22Rv1 (cell line): Measurements from ENCODE around the gene DNAJB12.

ENCODE experiments used
- H3K27ac ChIP-seq: fragments of 450-650 bp; 2 replicates; pipeline ENCODE4 v1.5.1; 2017
- ZFX ChIP-seq: fragments of 450-650 bp; IDR thresholded peaks from 2 replicates; pipeline ENCODE4 v1.6.1; 2017; ENCODE audit warnings: antibody characterized with exemption, borderline replicate concordance
- TF ChIP-seq, protein P1 (sequence below): fragments of 450-650 bp; IDR thresholded peaks from 2 replicates; pipeline ENCODE4 v1.5.1; 2017; ENCODE audit warnings: mild to moderate bottlenecking

The DNAJB12 gene

GRCh38 chr10:72323108-72323749 lies 31.5 kb downstream of the DNAJB12 start:
- no peak for TF ChIP-seq ZFX
- TF ChIP-seq, protein P1, sequence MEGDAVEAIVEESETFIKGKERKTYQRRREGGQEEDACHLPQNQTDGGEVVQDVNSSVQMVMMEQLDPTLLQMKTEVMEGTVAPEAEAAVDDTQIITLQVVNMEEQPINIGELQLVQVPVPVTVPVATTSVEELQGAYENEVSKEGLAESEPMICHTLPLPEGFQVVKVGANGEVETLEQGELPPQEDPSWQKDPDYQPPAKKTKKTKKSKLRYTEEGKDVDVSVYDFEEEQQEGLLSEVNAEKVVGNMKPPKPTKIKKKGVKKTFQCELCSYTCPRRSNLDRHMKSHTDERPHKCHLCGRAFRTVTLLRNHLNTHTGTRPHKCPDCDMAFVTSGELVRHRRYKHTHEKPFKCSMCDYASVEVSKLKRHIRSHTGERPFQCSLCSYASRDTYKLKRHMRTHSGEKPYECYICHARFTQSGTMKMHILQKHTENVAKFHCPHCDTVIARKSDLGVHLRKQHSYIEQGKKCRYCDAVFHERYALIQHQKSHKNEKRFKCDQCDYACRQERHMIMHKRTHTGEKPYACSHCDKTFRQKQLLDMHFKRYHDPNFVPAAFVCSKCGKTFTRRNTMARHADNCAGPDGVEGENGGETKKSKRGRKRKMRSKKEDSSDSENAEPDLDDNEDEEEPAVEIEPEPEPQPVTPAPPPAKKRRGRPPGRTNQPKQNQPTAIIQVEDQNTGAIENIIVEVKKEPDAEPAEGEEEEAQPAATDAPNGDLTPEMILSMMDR: no peak
- no peak overlapping the region for H3K27ac ChIP-seq

DNA sequence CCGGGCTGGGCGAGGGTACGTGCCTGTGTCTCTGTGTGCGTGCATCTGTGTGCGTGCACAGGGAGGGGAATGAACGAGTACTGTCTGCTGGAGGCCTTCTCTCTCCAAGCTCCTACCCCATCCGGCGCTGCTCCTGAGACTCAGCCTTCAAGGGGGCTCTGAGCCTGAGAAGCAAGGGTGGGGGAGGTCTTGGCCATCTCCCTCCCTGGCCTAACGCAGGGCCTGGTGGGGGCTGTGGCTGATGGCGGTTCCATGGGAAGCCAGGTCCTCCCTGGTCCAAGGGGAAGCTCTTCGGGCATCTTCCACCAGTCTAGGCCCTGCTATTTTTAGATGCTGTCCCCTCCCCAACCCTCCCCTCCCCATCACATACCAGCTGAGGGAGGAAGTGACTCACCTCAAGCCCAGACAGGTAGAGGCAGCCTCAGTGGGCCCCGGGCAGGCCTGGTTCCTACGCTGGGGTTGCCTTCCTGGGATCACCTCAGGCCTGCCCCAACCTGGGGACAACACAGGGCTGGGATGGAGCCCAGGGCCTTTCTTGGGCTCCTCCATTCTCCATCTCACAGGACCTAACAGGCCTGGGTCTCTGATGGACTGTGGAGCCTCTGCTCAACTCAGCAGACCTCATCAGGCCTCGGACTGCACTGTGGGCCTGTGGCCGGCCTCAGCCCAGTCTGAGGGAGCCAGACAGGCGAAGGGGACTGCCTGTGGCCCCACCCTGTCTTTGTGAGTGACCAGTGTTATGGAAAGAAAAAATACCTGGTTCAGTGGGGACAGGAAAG lies 32.2 kb downstream of the DNAJB12 start:
- TF ChIP-seq, protein P1: no peak
- no peak for TF ChIP-seq ZFX
- H3K27ac ChIP-seq: no peak overlapping the region

DNA sequence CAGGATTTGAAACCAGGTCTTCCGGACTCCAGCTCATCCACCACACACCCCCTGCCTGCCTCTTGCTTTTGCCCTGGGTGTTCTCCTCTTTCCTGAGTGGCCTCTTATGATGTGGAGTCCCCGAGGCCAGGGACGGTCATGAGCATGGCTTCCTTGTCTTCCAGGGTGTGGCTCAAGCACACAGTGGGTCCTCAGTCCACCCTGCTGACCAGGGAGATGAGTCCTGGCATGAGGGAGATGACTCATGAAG lies 32.8 kb downstream of the DNAJB12 start:
- no peak overlapping the region for H3K27ac ChIP-seq

GRCh38 chr10:72321248-72322029 lies 33.3 kb downstream of the DNAJB12 start:
- 0 out of 2 replicates have a peak overlapping the region, but pooled peaks have one; percentile 44 for H3K27ac ChIP-seq
- TF ChIP-seq, protein P1: no peak
- no peak for TF ChIP-seq ZFX

More for the DNA sequence above, 32.8 kb downstream of the DNAJB12 start:
- TF ChIP-seq, protein P1: no peak
- TF ChIP-seq ZFX: no peak

GRCh38 chr10:72320676-72321247 lies 34.0 kb downstream of the DNAJB12 start:
- H3K27ac ChIP-seq: peak overlapping the region; percentile 44
- TF ChIP-seq, protein P1: no peak
- no peak for TF ChIP-seq ZFX

DNA sequence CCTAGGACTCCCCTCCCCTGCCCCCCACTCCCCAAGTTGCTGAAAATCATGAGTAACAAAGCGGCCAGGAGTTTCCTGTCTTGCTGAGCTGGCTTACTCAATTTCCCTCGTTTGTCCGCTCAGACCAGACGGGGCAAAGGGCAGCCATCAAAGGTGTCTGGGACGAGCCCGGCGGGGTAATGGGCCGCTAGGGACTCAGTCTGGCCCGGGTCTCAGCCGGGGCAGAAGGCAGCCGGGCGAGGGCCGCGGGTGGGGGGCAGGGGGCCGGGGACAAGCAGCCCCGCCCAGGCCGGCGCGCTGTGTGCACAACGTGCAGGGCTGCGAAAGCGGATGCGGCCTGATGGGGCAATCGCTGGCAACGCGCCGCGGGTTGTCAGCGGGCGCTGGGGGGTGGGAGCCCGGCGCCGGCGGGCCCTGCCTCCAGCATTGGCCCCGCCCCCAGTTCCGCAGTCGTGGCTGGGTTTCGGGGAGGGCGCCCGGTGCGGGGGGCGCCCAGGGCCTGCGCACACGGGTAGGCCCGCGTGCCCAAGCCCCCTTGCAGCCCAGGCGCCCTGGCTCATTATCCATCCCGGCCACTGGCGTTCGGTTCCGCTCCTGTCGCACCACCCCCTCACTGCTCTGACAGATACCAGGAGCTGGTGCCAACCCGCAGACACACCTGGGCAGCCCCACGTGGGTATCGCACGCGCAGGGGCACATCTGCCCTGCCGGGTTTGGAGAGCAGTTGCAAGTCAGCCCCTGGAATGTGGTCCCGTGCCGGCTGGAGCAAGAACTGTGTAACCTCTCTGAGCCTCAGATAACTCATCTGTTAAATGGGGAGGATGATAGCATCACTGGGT lies 35.1 kb downstream of the DNAJB12 start:
- peak overlapping the region; percentile 44 for H3K27ac ChIP-seq
- no peak for TF ChIP-seq ZFX
- TF ChIP-seq, protein P1: no peak
